SU-DHL-6 (cell line): Measurements from ENCODE around the gene PRDM16.

Source experiments
- H2AFZ ChIP-seq: fragments of 200-600 bp; sonication (generic); 2 replicates; pipeline ENCODE4 v1.6.1; 2014; ENCODE audit warnings: low read depth, mild to moderate bottlenecking, moderate library complexity, mixed read lengths, antibody characterized with exemption, low read length; ENCODE audit not compliant: severe bottlenecking
- H3F3A ChIP-seq: fragments of 200-600 bp; shearing (Covaris generic); 2 replicates; pipeline ENCODE4 v1.6.0; 2016; ENCODE audit warnings: antibody characterized with exemption, mild to moderate bottlenecking; ENCODE audit not compliant: insufficient read depth
- H3K27ac ChIP-seq: fragments of 200-600 bp; sonication (generic); 2 replicates; pipeline ENCODE4 v1.5.1; 2016; ENCODE audit warnings: low read depth, mild to moderate bottlenecking, low read length, moderate library complexity, mixed read lengths
- H3K27me3 ChIP-seq: fragments of 200-600 bp; sonication (generic), shearing (Covaris generic); 2 replicates; pipeline ENCODE4 v1.6.0; 2014; ENCODE audit warnings: mild to moderate bottlenecking, low read length
- H3K36me3 ChIP-seq: fragments of 200-600 bp; sonication (generic); 2 replicates; pipeline ENCODE4 v1.6.1; 2014; ENCODE audit warnings: mild to moderate bottlenecking, low read length, mixed read lengths
- H3K4me2 ChIP-seq: fragments of 300-600, 200-600 bp; shearing (Covaris generic), sonication (generic); 2 replicates; pipeline ENCODE4 v1.6.0; 2014; ENCODE audit warnings: low read length, low read depth, mild to moderate bottlenecking; ENCODE audit not compliant: poor library complexity, severe bottlenecking
- H3K4me3 ChIP-seq: fragments of 200-600 bp; sonication (generic); 2 replicates; pipeline ENCODE4 v1.5.1; 2014; ENCODE audit warnings: antibody characterized with exemption, low read length, mild to moderate bottlenecking, mixed read lengths; ENCODE audit not compliant: insufficient read depth, poor library complexity, severe bottlenecking
- H3K79me2 ChIP-seq: fragments of 200-600 bp; sonication (generic); 2 replicates; pipeline ENCODE4 v1.6.1; 2014; ENCODE audit warnings: mild to moderate bottlenecking, low read length, moderate library complexity; ENCODE audit not compliant: insufficient read depth
- H3K9ac ChIP-seq: fragments of 200-600 bp; sonication (generic); 2 replicates; pipeline ENCODE4 v1.7.0; 2014; ENCODE audit warnings: mild to moderate bottlenecking, low read length
- H3K9me2 ChIP-seq: fragments of 200-600 bp; sonication (generic); replicated peaks from 2 replicates; pipeline ENCODE4 v1.6.1; 2014; ENCODE audit warnings: low read length; ENCODE audit not compliant: insufficient read depth
- H3K9me3 ChIP-seq: fragments of 200-600 bp; sonication (generic); 2 replicates; pipeline ENCODE4 v1.6.1; 2014; ENCODE audit warnings: low read length, mixed read lengths; ENCODE audit not compliant: insufficient read depth
- H4K20me1 ChIP-seq: fragments of 200-600 bp; sonication (generic); 2 replicates; pipeline ENCODE4 v1.6.1; 2014; ENCODE audit warnings: low read depth, mild to moderate bottlenecking, antibody characterized with exemption, low read length, moderate library complexity, mixed read lengths
- CTCF ChIP-seq: fragments of 200-600 bp; sonication (generic); IDR thresholded peaks from one replicate; pipeline ENCODE4 v1.5.1; 2017; ENCODE audit warnings: antibody characterized with exemption, mild to moderate bottlenecking, low read length, moderate library complexity; ENCODE audit not compliant: insufficient read depth, poor library complexity, severe bottlenecking
- EZH2phosphoT487 ChIP-seq: fragments of 200-600 bp; sonication (generic), shearing (Covaris generic); conservative IDR thresholded peaks from 2 replicates; pipeline ENCODE4 v1.6.1; 2018; ENCODE audit warnings: mild to moderate bottlenecking, antibody characterized with exemption, low read length, moderate library complexity, mixed read lengths

Gene PRDM16

GRCh38 chr1:3031401-3032221 is 37.4 kb upstream of the PRDM16 start:
- H3K9me3 ChIP-seq = no peaks in the 10 kb centered on the region
- H3K36me3 ChIP-seq = no peaks in the 10 kb centered on the region
- no peaks in the 10 kb centered on the region for H3K27me3 ChIP-seq
- no peak overlapping the region for H3K4me2 ChIP-seq
- no peak overlapping the region for H3K27ac ChIP-seq
- H3K9ac ChIP-seq = no peak overlapping the region
- H4K20me1 ChIP-seq = no peaks in the 10 kb centered on the region
- no peak overlapping the region for H2AFZ ChIP-seq
- no peaks in the 10 kb centered on the region for H3K9me2 ChIP-seq
- no peak overlapping the region for H3K4me3 ChIP-seq
- TF ChIP-seq EZH2phosphoT487 (no peak), CTCF (no peak)
- no peaks in the 10 kb centered on the region for H3K79me2 ChIP-seq
- H3F3A ChIP-seq = no peaks in the 10 kb centered on the region

GRCh38 chr1:3032371-3033039 is 36.5 kb upstream of the PRDM16 start:
- no peak overlapping the region for H2AFZ ChIP-seq
- no peaks in the 10 kb centered on the region for H4K20me1 ChIP-seq
- no peaks in the 10 kb centered on the region for H3K9me3 ChIP-seq
- no peaks in the 10 kb centered on the region for H3K27me3 ChIP-seq
- no peaks in the 10 kb centered on the region for H3K79me2 ChIP-seq
- H3K4me3 ChIP-seq = no peak overlapping the region
- H3K9me2 ChIP-seq = no peaks in the 10 kb centered on the region
- TF ChIP-seq CTCF = no peak
- TF ChIP-seq EZH2phosphoT487 = no peak
- H3K9ac ChIP-seq = no peak overlapping the region
- H3K4me2 ChIP-seq = no peak overlapping the region
- no peak overlapping the region for H3K27ac ChIP-seq
- no peaks in the 10 kb centered on the region for H3F3A ChIP-seq
- H3K36me3 ChIP-seq = no peaks in the 10 kb centered on the region

- Histone ChIP-seq H3K79me2 (no peaks in the 10 kb centered on the region), H3K9ac (no peak overlapping the region), H4K20me1 (no peaks in the 10 kb centered on the region), H3K27ac (no peak overlapping the region), H3F3A (no peaks in the 10 kb centered on the region), H3K27me3 (no peaks in the 10 kb centered on the region), H2AFZ (no peak overlapping the region), H3K36me3 (no peaks in the 10 kb centered on the region), H3K9me3 (no peaks in the 10 kb centered on the region), H3K4me2 (no peak overlapping the region), H3K4me3 (no peak overlapping the region), H3K9me2 (no peaks in the 10 kb centered on the region)
- TF ChIP-seq CTCF (no peak), EZH2phosphoT487 (no peak)
These were observed 35.8 kb upstream of the PRDM16 start for GRCh38 chr1:3033040-3033789.
